GM19455 (cell line): ENCODE data around the gene HPCAL1.

Source experiments
- ATAC-seq: cut with Tn5 transposase; IDR thresholded peaks from one replicate; pipeline ENCODE4 v1.9.1; 2021; ENCODE audit not compliant: unreplicated experiment

The HPCAL1 gene

DNA sequence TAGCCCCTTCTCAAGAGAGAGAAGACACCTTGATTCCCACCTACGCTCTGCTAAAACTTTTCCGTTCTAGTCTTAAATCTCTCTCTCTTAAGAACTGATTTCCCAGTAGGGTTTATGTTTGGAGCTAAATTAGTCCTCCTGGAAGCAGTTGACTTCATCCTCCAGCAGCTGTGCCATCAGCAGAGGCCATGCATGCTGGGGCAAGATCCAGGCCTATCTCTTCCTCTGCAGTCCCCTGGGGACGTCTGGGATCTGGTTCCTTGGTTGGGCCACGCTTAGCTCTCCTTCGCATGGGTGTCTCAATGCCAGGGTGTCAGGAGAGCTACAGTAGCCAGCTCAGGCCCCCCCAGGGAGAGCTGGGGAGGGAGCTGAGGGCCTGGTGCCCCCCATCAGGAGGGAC, 49.7 kb downstream of the HPCAL1 start:
- ATAC-seq: no peak

DNA sequence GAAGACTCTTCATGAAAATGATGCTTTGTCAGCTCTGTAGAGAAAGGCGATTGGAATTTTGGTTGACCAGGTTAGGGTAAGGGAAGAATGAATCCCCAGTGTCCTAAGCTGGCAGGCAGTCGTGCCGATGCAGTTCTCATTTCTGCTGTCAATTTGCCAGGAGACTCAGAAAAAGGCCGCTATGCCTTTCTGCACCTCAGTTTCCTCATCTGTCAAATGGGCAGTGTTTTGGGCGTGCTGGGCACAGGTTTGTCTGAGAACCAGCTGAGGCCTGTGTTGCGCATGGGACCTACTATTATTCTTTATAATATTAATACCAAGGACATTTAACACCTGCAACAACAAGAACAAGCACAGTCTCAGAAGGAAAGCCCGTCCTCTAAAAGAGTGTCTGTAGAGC, 50.3 kb downstream of the HPCAL1 start:
- ATAC-seq: no peak

- ATAC-seq: no peak
These were observed 51.2 kb downstream of the HPCAL1 start for GRCh38 chr2:10353931-10354330.

DNA sequence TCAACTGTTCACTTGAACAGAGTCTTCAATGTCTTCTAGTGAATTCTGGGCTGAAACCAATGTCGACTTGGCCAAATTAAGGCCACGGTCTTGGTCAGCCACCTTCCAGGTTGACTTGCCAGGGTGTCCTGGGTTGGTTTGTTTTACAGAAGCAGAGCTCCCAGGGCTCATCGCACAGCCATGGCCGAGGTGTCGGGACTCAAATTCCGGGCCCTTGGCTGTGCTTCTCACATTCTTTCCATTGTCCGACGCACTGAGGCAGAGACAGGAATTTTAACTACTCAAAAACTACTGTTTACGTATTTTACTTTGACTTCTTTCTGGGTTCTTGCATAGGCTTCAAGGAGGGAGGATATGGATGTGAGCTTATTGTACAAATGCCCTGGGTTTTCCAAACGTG, 51.7 kb downstream of the HPCAL1 start:
- ATAC-seq: no peak

DNA sequence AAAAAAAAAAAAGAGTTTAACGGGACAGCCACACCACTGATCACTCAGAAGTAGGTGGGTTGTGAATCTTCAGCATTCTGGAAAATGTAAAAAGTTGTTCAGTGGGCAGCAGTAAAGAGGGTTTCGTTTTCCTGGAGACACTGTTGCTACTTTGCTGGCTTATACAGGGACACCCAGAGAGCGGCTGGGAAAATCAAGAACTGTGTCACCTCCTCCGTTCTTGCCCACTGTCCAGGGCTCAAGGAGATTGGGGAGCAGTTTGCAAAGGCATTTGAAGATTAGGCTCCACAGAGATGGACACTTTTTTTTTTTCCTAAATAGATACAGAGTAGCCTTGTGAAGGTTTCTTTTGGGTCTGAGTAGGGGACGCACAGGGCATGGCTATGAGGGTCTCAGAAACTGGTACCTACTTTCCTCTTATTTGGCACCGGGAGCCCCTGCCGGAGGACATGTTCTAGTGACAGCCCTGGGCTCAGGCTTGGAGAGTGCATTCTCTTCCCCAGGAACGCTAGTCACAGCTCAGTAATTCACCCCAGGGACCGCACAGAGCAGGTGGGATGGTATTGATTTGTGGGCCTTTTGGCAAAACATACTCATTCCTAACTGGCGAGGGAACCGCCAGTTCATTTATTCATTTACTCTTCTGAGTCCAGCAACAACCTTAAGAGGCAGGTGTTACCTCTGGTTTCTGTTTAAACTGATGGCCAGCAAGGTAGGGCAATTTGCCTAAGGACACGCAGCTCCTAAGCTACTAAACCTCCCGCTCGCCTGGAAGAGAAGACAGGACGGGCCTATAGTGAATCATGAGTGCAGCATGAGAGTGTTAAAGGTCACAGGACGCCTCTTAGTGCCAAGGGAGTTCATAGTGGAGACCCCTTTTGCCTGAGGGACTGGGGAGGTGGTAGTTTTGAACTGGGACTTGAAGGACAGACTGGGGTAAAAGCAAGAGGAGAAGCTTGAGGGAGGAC, 53.1 kb downstream of the HPCAL1 start:
- ATAC-seq: no peak

GRCh38 chr2:10356439-10356811, 53.7 kb downstream of the HPCAL1 start:
- ATAC-seq: no peak

- no peak for ATAC-seq
These were observed 54.8 kb downstream of the HPCAL1 start for GRCh38 chr2:10357193-10358169.

- no peak for ATAC-seq
These were observed 56.5 kb downstream of the HPCAL1 start for GRCh38 chr2:10359246-10359645.

DNA sequence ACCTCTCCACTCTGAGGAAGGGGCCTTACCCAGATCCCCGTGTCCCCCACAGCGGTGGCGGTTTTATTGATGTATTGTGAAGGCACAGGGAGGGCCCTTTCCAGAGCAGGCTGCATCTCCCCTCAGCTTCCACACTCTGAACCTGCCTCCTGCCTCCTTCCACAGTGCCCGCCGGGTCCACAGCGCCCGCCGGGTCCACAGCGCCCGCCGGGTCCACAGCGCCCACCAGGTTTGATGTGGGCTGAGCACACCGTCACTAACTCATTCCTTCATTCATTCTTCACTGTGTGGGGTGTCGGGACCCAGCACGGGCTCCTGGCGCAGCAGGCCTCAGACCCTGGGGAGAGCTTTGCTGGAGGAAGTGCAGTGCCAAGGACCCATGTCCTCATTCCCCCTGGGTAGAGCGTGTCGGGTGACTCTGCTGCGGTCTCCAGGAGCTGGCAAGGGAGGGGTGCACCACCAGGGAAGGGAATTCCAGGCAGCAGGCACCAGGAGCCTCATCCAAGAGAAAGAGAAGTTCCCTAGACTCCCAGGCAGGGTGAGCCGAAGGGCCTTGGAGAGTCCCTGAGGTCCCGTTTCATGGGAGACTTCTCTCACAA, 57.1 kb downstream of the HPCAL1 start:
- ATAC-seq: no peak

GRCh38 chr2:10360460-10360849, 57.8 kb downstream of the HPCAL1 start:
- no peak for ATAC-seq

- ATAC-seq: no peak
These were observed 58.3 kb downstream of the HPCAL1 start for GRCh38 chr2:10360850-10361588.

DNA sequence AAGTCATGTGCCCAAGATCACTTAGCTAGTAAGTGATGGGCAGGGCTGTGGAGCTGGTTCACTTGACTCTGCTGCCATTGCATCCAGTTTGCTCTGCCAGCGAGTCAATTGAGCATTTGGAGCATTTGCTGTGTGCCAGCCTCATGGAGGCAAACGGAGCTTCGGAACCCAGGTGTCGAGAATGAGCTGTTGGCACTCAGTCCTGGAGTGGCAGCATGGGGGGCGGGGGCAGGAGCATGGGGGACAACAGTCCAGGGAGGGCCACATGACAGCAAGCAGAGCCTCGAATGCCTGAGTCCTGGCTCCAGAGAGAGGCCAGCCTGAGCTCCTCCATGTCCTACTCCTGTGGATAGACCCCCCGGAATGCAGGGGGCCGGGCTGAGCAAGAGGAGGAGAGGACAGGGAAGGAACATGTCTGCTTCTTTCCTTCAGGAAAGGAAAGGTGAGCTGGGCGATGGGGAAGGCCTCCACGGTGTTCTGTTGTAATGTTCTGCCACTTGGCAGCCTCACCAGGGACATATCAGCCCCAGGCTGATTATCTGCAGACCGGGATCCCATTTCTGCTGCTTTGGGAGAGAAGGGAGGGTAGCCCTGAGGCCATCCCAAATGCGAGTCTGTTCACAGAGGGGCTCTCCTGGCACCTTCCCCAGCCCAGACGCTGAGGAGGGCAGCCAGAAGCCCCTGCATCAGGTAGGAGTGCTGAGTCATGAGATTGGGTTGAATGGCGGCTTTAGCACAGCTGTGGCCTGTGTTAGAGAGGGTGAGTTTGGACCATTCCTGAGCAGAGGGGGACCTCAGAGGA, 59.6 kb downstream of the HPCAL1 start:
- ATAC-seq: no peak

GRCh38 chr2:10362898-10363454, 60.3 kb downstream of the HPCAL1 start:
- ATAC-seq: no peak

GRCh38 chr2:10363861-10364610, 61.3 kb downstream of the HPCAL1 start:
- ATAC-seq: no peak

- no peak for ATAC-seq
These were observed 62.7 kb downstream of the HPCAL1 start for GRCh38 chr2:10365412-10365811.

- ATAC-seq: no peak
These were observed 64.0 kb downstream of the HPCAL1 start for GRCh38 chr2:10366601-10367270.

- no peak for ATAC-seq
These were observed 65.1 kb downstream of the HPCAL1 start for GRCh38 chr2:10367472-10368439.
